Panc1 (cell line): ENCODE data around the gene MEGF6.
"Not testable (repeated sequence)": the region's sequence is repeated elsewhere in the genome, so short reads cannot be mapped to it uniquely, and the experiment has no call there.

Source experiments
- POLR2AphosphoS5 ChIP-seq: IDR thresholded peaks from 2 replicates; pipeline ENCODE4 v1.6.1; 2012; ENCODE audit warnings: mild to moderate bottlenecking, low read depth, low read length, moderate library complexity
- TF ChIP-seq, protein P1 (sequence below): fragments of 450-650 bp; IDR thresholded peaks from 2 replicates; pipeline ENCODE4 v1.5.1; 2017; ENCODE audit warnings: mild to moderate bottlenecking

DNA sequence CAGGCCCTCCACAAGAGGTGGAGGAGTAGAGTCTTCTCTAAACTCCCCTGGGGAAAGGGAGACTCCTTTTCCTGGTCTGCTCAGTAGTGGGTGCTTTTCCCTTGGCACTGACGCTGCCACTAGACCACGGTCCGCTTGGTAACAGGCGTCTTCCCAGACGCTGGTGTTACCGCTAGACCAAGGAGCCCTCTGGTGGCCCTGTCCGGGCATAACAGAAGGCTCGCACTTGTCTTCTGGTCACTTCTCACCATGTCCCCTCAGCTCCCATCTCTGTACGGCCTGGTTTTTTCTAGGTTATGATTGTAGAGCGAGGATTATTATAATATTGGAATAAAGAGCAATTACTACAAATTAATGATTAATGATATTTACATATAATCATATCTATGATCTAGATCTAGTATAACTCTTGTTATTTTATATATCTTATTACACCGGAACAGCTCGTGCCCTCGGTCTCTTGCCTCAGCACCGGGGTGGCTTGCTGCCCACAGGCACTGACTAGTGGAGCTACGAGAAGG is 9.9 kb upstream of the MEGF6 start:
- TF ChIP-seq, protein P1, sequence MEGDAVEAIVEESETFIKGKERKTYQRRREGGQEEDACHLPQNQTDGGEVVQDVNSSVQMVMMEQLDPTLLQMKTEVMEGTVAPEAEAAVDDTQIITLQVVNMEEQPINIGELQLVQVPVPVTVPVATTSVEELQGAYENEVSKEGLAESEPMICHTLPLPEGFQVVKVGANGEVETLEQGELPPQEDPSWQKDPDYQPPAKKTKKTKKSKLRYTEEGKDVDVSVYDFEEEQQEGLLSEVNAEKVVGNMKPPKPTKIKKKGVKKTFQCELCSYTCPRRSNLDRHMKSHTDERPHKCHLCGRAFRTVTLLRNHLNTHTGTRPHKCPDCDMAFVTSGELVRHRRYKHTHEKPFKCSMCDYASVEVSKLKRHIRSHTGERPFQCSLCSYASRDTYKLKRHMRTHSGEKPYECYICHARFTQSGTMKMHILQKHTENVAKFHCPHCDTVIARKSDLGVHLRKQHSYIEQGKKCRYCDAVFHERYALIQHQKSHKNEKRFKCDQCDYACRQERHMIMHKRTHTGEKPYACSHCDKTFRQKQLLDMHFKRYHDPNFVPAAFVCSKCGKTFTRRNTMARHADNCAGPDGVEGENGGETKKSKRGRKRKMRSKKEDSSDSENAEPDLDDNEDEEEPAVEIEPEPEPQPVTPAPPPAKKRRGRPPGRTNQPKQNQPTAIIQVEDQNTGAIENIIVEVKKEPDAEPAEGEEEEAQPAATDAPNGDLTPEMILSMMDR: peak; percentile 92
- not testable (repeated sequence) for TF ChIP-seq POLR2AphosphoS5
